H1 (cell line): Measurements from ENCODE around the gene APOL6. TPM values are rescaled to one million over a fixed set of nuclear protein-coding genes. Genes with fewer than 3 reads are reported as not detected.

ENCODE experiments used
- CTCF ChIA-PET: fragments of 300-600 bp; sonication (Branson Sonifier 250); formaldehyde crosslinking; loops from one replicate; lab custom pipeline; 2021; ENCODE audit not compliant: partially characterized antibody; lab: Charles Lee
- POLR2A ChIA-PET: fragments of 300-600 bp; sonication (Branson Sonifier 250); formaldehyde crosslinking; loops from one replicate; lab custom pipeline; 2021; ENCODE audit warnings: inconsistent platforms; ENCODE audit not compliant: partially characterized antibody; lab: Charles Lee
- DNase-seq, 2 experiments: peaks; one replicate each; pipeline versions ENCODE4 v3.0.0 to v3.0.0-alpha.2; 2010 to 2022; ENCODE audit warnings: low spot score in 2 of 2, low read depth in 1 of 2, mixed read lengths in 1 of 2
- FAIRE-seq: peaks from 2 replicates; lab custom pipeline; 2011; peaks lifted over from hg19 to GRCh38; lab: Jason Lieb, UNC
- H2AFZ ChIP-seq: 2 replicates; pipeline ENCODE4 v1.8.1; 2012; ENCODE audit warnings: low read length, inconsistent platforms
- H2AK5ac ChIP-seq: 2 replicates; pipeline ENCODE4 v1.6.1; 2013; ENCODE audit warnings: low read depth, low read length
- H2BK120ac ChIP-seq: replicated peaks from 2 replicates; pipeline ENCODE3; 2013; ENCODE audit warnings: low read depth, low read length, inconsistent platforms
- H2BK12ac ChIP-seq: 2 replicates; pipeline ENCODE4 v1.6.1; 2013; ENCODE audit warnings: low read depth, low read length
- H2BK15ac ChIP-seq: 2 replicates; pipeline ENCODE4 v1.6.1; 2013; ENCODE audit warnings: low read length
- H2BK20ac ChIP-seq: 2 replicates; pipeline ENCODE4 v1.6.1; 2013; ENCODE audit warnings: low read length
- H2BK5ac ChIP-seq: 2 replicates; pipeline ENCODE4 v1.6.1; 2013; ENCODE audit warnings: low read depth, low read length
- H3K14ac ChIP-seq: 2 replicates; pipeline ENCODE4 v1.6.1; 2013; ENCODE audit warnings: inconsistent platforms; ENCODE audit not compliant: insufficient read length
- H3K18ac ChIP-seq: 2 replicates; pipeline ENCODE4 v1.6.1; 2013; ENCODE audit warnings: low read length; ENCODE audit errors: extremely low read depth
- H3K23ac ChIP-seq: 2 replicates; pipeline ENCODE4 v1.6.1; 2013; ENCODE audit warnings: inconsistent platforms; ENCODE audit not compliant: insufficient read length
- H3K23me2 ChIP-seq: 2 replicates; pipeline ENCODE4 v1.6.1; 2013; ENCODE audit warnings: low read depth, low read length
- H3K27ac ChIP-seq: 2 replicates; pipeline ENCODE4 v1.6.1; 2011; ENCODE audit warnings: low read depth, low read length, inconsistent platforms
- H3K27me3 ChIP-seq, 4 experiments: replicated peaks in 1 of 4; 1 replicate in 1 of 4; 2 replicates in 3 of 4; pipeline versions ENCODE4 v1.6.1 to v1.8.1; 2011 to 2013; ENCODE audit warnings: low read length in 3 of 4, mild to moderate bottlenecking in 3 of 4, inconsistent platforms in 2 of 4, mixed read lengths in 2 of 4, moderate library complexity in 1 of 4; ENCODE audit not compliant: control insufficient read depth in 3 of 4, insufficient read depth in 3 of 4; ENCODE audit errors: extremely low read depth in 1 of 4
- H3K36me3 ChIP-seq, 4 experiments: 2 replicates each; pipeline versions ENCODE4 v1.6.1 to v1.8.1; 2011 to 2013; ENCODE audit warnings: mild to moderate bottlenecking in 4 of 4, low read length in 3 of 4, moderate library complexity in 2 of 4, control low read depth in 1 of 4, inconsistent platforms in 1 of 4; ENCODE audit not compliant: insufficient read depth in 4 of 4, control insufficient read depth in 2 of 4
- H3K4ac ChIP-seq: replicated peaks from 2 replicates; pipeline ENCODE3; 2013; ENCODE audit warnings: low read length, low read depth, mixed read lengths, inconsistent platforms; ENCODE audit not compliant: insufficient read length
- H3K4me1 ChIP-seq, 4 experiments: replicated peaks in 1 of 4; 1 replicate in 1 of 4; 2 replicates in 3 of 4; pipeline versions ENCODE4 v1.6.1 to v1.8.1; 2011 to 2013; ENCODE audit warnings: low read length in 3 of 4, inconsistent platforms in 2 of 4, mixed read lengths in 1 of 4; ENCODE audit not compliant: insufficient read depth in 4 of 4, control insufficient read depth in 3 of 4
- H3K4me2 ChIP-seq, 2 experiments: 2 replicates each; pipeline versions ENCODE4 v1.6.1 to v1.8.1; 2011 to 2013; ENCODE audit warnings: low read depth in 2 of 2, low read length in 2 of 2, control low read depth in 1 of 2, inconsistent platforms in 1 of 2, mild to moderate bottlenecking in 1 of 2; ENCODE audit not compliant: insufficient read depth in 1 of 2
- H3K4me3 ChIP-seq, 4 experiments: fragments of 200-600, 300-600 bp in 1 of 4; sonication (generic), shearing (Covaris generic), sonication (Bioruptor Twin) in 1 of 4; 2 replicates each; pipeline versions ENCODE4 v1.5.1 to v1.8.1; 2011 to 2016; ENCODE audit warnings: low read length in 4 of 4, low read depth in 3 of 4, control low read depth in 2 of 4, inconsistent platforms in 2 of 4, mild to moderate bottlenecking in 2 of 4, mixed read lengths in 1 of 4, moderate library complexity in 1 of 4; ENCODE audit not compliant: insufficient read depth in 2 of 4; ENCODE audit errors: extremely low read depth in 1 of 4
- H3K56ac ChIP-seq: replicated peaks from 2 replicates; pipeline ENCODE3; 2013; ENCODE audit warnings: low read depth, mild to moderate bottlenecking, mixed read lengths, low read length, inconsistent platforms; ENCODE audit not compliant: insufficient read length
- H3K79me1 ChIP-seq: 2 replicates; pipeline ENCODE4 v1.6.1; 2013; ENCODE audit warnings: low read depth, low read length, control low read depth
- H3K79me2 ChIP-seq, 2 experiments: 2 replicates each; pipeline versions ENCODE4 v1.6.1 to v1.8.1; 2012 to 2013; ENCODE audit warnings: low read length in 2 of 2, mild to moderate bottlenecking in 2 of 2, inconsistent platforms in 1 of 2; ENCODE audit not compliant: insufficient read depth in 2 of 2, control insufficient read depth in 1 of 2
- H3K9ac ChIP-seq, 4 experiments: replicated peaks in 1 of 4; 1 replicate in 1 of 4; 2 replicates in 3 of 4; pipeline versions ENCODE4 v1.6.1 to v1.8.1; 2011 to 2013; ENCODE audit warnings: low read depth in 3 of 4, low read length in 3 of 4, control low read depth in 2 of 4, mild to moderate bottlenecking in 2 of 4, moderate library complexity in 2 of 4, inconsistent platforms in 1 of 4; ENCODE audit errors: extremely low read depth in 1 of 4
- H3K9me3 ChIP-seq, 2 experiments: 2 replicates each; pipeline versions ENCODE4 v1.6.1 to v1.8.1; 2012 to 2013; ENCODE audit warnings: mild to moderate bottlenecking in 2 of 2, moderate library complexity in 2 of 2, control low read depth in 1 of 2, inconsistent platforms in 1 of 2, low read depth in 1 of 2, low read length in 1 of 2, mixed read lengths in 1 of 2; ENCODE audit not compliant: insufficient read depth in 2 of 2
- H4K20me1 ChIP-seq, 2 experiments: replicated peaks in 1 of 2; 2 replicates each; pipeline versions ENCODE3 to v1.8.1; 2011 to 2013; ENCODE audit warnings: inconsistent platforms in 2 of 2, low read length in 2 of 2, mild to moderate bottlenecking in 1 of 2; ENCODE audit not compliant: insufficient read depth in 2 of 2, control insufficient read depth in 1 of 2
- H4K5ac ChIP-seq: 2 replicates; pipeline ENCODE4 v1.6.1; 2013; ENCODE audit warnings: low read length, low read depth, mixed read lengths, inconsistent platforms; ENCODE audit not compliant: insufficient read length
- H4K8ac ChIP-seq: 2 replicates; pipeline ENCODE4 v1.8.0; 2013; ENCODE audit warnings: mild to moderate bottlenecking, moderate library complexity, low read length, inconsistent platforms; ENCODE audit not compliant: insufficient read depth; ENCODE audit errors: extremely low read depth
- H4K91ac ChIP-seq: replicated peaks from 2 replicates; pipeline ENCODE3; 2013; ENCODE audit warnings: low read length, mixed read lengths, inconsistent platforms; ENCODE audit not compliant: insufficient read length
- BCL11A ChIP-seq, 2 experiments: IDR thresholded peaks; one replicate each; pipeline ENCODE4 v1.6.1; 2011; ENCODE audit warnings: low read depth in 2 of 2, low read length in 2 of 2, mild to moderate bottlenecking in 2 of 2
- BRCA1 ChIP-seq: IDR thresholded peaks from 2 replicates; pipeline ENCODE4 v1.6.1; 2012; ENCODE audit warnings: low read depth, low read length, improper control_type of control experiment
- EGR1 ChIP-seq: IDR thresholded peaks from 2 replicates; pipeline ENCODE4 v1.6.1; 2011; ENCODE audit warnings: low read depth, low read length, borderline replicate concordance
- EZH2 ChIP-seq: fragments of 200-600 bp; sonication (generic); IDR thresholded peaks from 2 replicates; pipeline ENCODE4 v1.7.1; 2012; ENCODE audit warnings: low read depth, mild to moderate bottlenecking, moderate library complexity, low read length, inconsistent platforms; ENCODE audit not compliant: severe bottlenecking
- FOSL1 ChIP-seq: IDR thresholded peaks from 2 replicates; pipeline ENCODE4 v1.6.1; 2011; ENCODE audit warnings: mild to moderate bottlenecking, low read depth, low read length, moderate library complexity; ENCODE audit not compliant: insufficient read depth
- GTF2F1 ChIP-seq: IDR thresholded peaks from 2 replicates; pipeline ENCODE4 v1.6.1; 2012; ENCODE audit warnings: low read depth, low read length, improper control_type of control experiment, borderline replicate concordance
- POLR2A ChIP-seq, 2 experiments: IDR thresholded peaks; 1 replicate in 1 of 2; 2 replicates in 1 of 2; pipeline ENCODE4 v1.6.1; 2011; ENCODE audit warnings: low read depth in 2 of 2, low read length in 2 of 2, mild to moderate bottlenecking in 2 of 2; ENCODE audit errors: control extremely low read depth in 1 of 2
- RBBP5 ChIP-seq: IDR thresholded peaks from 2 replicates; pipeline ENCODE4 v1.7.1; 2012; ENCODE audit warnings: low read depth, mild to moderate bottlenecking, inconsistent platforms, low read length, moderate library complexity, borderline replicate concordance
- SAP30 ChIP-seq: fragments of 300-600 bp; sonication (generic); IDR thresholded peaks from 2 replicates; pipeline ENCODE4 v1.7.1; 2012; ENCODE audit warnings: low read length, moderate library complexity, mild to moderate bottlenecking, inconsistent platforms; ENCODE audit not compliant: insufficient read depth, insufficient replicate concordance
- SIX5 ChIP-seq: IDR thresholded peaks from 2 replicates; pipeline ENCODE4 v1.6.1; 2011; ENCODE audit warnings: mild to moderate bottlenecking, low read depth, low read length
- TBP ChIP-seq: IDR thresholded peaks from 2 replicates; pipeline ENCODE4 v1.6.1; 2011; ENCODE audit warnings: low read depth, low read length, improper control_type of control experiment
- TEAD4 ChIP-seq: IDR thresholded peaks from 2 replicates; pipeline ENCODE4 v1.6.1; 2012; ENCODE audit warnings: low read depth, low read length, inconsistent platforms, mixed read lengths
- YY1 ChIP-seq: IDR thresholded peaks from 2 replicates; pipeline ENCODE4 v1.6.1; 2011; ENCODE audit warnings: low read depth, mild to moderate bottlenecking, low read length
- WGBS, 2 experiments: shearing (Covaris generic) in 1 of 2; methylation state at CpG; one replicate each; pipeline versions ENCODE4 v1.1.6 to v1.1.7; 2013 to 2015; ENCODE audit warnings: low lambda C conversion rate in 2 of 2, mixed read lengths in 2 of 2, inconsistent platforms in 1 of 2, low coverage in 1 of 2, missing lambda C conversion rate in 1 of 2; ENCODE audit not compliant: insufficient replicate concordance in 2 of 2, insufficient coverage in 1 of 2, insufficient read length in 1 of 2; ENCODE audit errors: extremely low coverage in 1 of 2, missing lambda C conversion rate in 1 of 2; 5-methylcytosine and 5-hydroxymethylcytosine counted together
- polyA plus RNA-seq, 7 experiments: library from polyadenylated mRNA; depleted of rRNA in 3 of 7; stranded (reverse) in 5 of 7; unstranded in 2 of 7; fragments of >200 nt in 5 of 7; fragments of 200-250 nt in 2 of 7; gene quantifications; 1 replicate in 5 of 7; 2 replicates in 1 of 7; 4 replicates in 1 of 7; pipeline versions ENCODE4 v1.2.1 to v1.2.3, GENCODE V29; 2011 to 2013; ENCODE audit warnings: missing spikeins in 2 of 7, mixed read lengths in 2 of 7
- total RNA-seq: library from RNA; stranded (reverse); fragmentation: NEBNext Ultra II Directional; extraction: Animal tissue kit (Norgen Biotek cat#: 25700); gene quantifications from 2 replicates; pipeline ENCODE4 v1.2.1, GENCODE V29; 2021

The APOL6 gene
- total and polyA plus RNA-seq, 2 of the 8 experiments (the other 6 are each of a cell fraction or from before 2014, with no cell fraction given) = 0.06 to 0.13 TPM

DNA sequence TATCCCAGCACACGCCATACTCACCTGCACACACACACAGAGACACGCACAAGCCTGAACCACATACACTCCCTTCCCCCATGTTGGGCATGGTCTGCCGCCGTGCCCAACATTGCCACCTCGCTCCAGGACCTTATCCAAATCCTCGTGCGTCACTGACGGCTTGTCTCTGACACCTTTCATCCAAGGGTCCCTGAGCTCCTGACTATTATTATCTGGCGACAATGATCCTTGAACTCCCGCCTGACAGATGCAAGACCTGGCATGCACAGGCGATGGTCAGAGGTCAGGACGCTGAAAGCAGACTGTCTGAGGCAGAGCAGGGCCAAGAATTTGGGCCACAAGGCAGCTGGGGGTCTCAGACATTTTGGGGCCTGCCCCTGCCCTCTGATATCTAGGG, 35.3 kb upstream of the APOL6 start:
- Histone ChIP-seq H3K4ac (no peak overlapping the region), H3K9ac (no peak overlapping the region), H2BK120ac (no peak overlapping the region), H3K14ac (no peak overlapping the region), H2AFZ (no peak overlapping the region), H2BK5ac (no peak overlapping the region), H3K56ac (no peak overlapping the region), H3K4me3 (no peak overlapping the region), H2AK5ac (no peak overlapping the region), H3K27ac (no peak overlapping the region), H3K23ac (no peak overlapping the region), H3K79me2 (no peaks in the 10 kb centered on the region), H2BK12ac (no peak overlapping the region), H2BK20ac (no peak overlapping the region; the same call in 1 of the 2 replicates), H4K20me1 (peaks cover 0 to 2% of the 10 kb centered on the region in 2 experiments), H2BK15ac (no peak overlapping the region), H3K23me2 (no peaks in the 10 kb centered on the region), H3K4me2 (no peak overlapping the region), H4K5ac (no peak overlapping the region), H4K8ac (no peak overlapping the region), H3K18ac (no peak overlapping the region), H3K4me1 (no peaks in the 10 kb centered on the region), H3K79me1 (no peaks in the 10 kb centered on the region), H3K27me3 (no peaks in the 10 kb centered on the region), H3K36me3 (no peaks in the 10 kb centered on the region), H4K91ac (no peak overlapping the region), H3K9me3 (no peaks in the 10 kb centered on the region)
- POLR2A ChIA-PET = interaction anchor here (1.0 kb wide), 1 partner anchor 212 kb away, joined by 3 read pairs; no protein-coding TSS in a partner anchor
- FAIRE-seq = no peak
- CTCF ChIA-PET = interaction anchor here (0.8 to 3.2 kb wide), 5 partner anchors 9 to 178 kb away, joined by 3 to 11 read pairs (median 6); no protein-coding TSS in a partner anchor
- 86% methylated on average over 12 of the region's 12 CpGs; no CpG with 5 or more reads in 1 of the 2 experiments for WGBS, 2 experiments
- TF ChIP-seq SIX5 (no peak), FOSL1 (no peak), POLR2A (IDR thresholded peaks at IDR 0.05; ENCODE audit: control extremely low read depth in 1 of 2, low read depth in 2 of 2, low read length in 2 of 2) (no peak), EZH2 (no peak), GTF2F1 (no peak), TEAD4 (no peak), SAP30 (no peak), TBP (no peak), BCL11A (IDR thresholded peaks at IDR 0.05; ENCODE audit: low read depth in 2 of 2, low read length in 2 of 2) (no peak), BRCA1 (no peak), YY1 (no peak), EGR1 (no peak), RBBP5 (no peak)
- DNase-seq = no peak
